DND-41 (cell line): Measurements from ENCODE around the gene NSMCE3.

Source experiments
- ATAC-seq: fragments of 200-7000 bp; cut with Tn5 transposase; 3 replicates; pipeline ENCODE4 v1.9.1; 2021; ENCODE audit warnings: low read depth; ENCODE audit not compliant: insufficient read depth
- DNase-seq: peaks from one replicate; pipeline ENCODE4 v3.0.0-alpha.2; 2020
- H2AFZ ChIP-seq: 2 replicates; pipeline ENCODE4 v1.6.0; 2012; ENCODE audit warnings: low read depth, low read length
- H3K27ac ChIP-seq: 2 replicates; pipeline ENCODE4 v1.5.1; 2012; ENCODE audit warnings: low read length, inconsistent platforms
- H3K27me3 ChIP-seq: fragments of 200-600 bp; sonication (generic); 2 replicates; pipeline ENCODE4 v1.6.0; 2012; ENCODE audit warnings: low read length, mild to moderate bottlenecking, inconsistent platforms; ENCODE audit not compliant: insufficient read depth, poor library complexity
- H3K36me3 ChIP-seq: 2 replicates; pipeline ENCODE4 v1.5.1; 2012; ENCODE audit warnings: low read length, inconsistent platforms; ENCODE audit not compliant: insufficient read depth
- H3K4me1 ChIP-seq: 2 replicates; pipeline ENCODE4 v1.5.1; 2012; ENCODE audit warnings: mild to moderate bottlenecking, low read length; ENCODE audit not compliant: insufficient read depth
- H3K4me2 ChIP-seq: 2 replicates; pipeline ENCODE4 v1.6.0; 2012; ENCODE audit warnings: mild to moderate bottlenecking, moderate library complexity, low read length, inconsistent platforms; ENCODE audit not compliant: insufficient read depth
- H3K4me3 ChIP-seq, 2 experiments: fragments of 200-600 bp in 1 of 2; shearing (Covaris generic) in 1 of 2; 2 replicates each; pipeline ENCODE4 v1.5.1; 2012 to 2016; ENCODE audit warnings: inconsistent platforms in 2 of 2, low read length in 2 of 2, mild to moderate bottlenecking in 2 of 2, low read depth in 1 of 2, moderate library complexity in 1 of 2
- H3K79me2 ChIP-seq: 2 replicates; pipeline ENCODE4 v1.6.0; 2012; ENCODE audit warnings: low read length, inconsistent platforms; ENCODE audit not compliant: insufficient read depth
- H3K9ac ChIP-seq: 2 replicates; pipeline ENCODE4 v1.6.0; 2012; ENCODE audit warnings: low read depth, mild to moderate bottlenecking, inconsistent platforms, low read length, moderate library complexity
- H3K9me3 ChIP-seq: 2 replicates; pipeline ENCODE4 v1.5.1; 2012; ENCODE audit warnings: low read length, moderate library complexity, mild to moderate bottlenecking, inconsistent platforms; ENCODE audit not compliant: insufficient read depth, severe bottlenecking
- H4K20me1 ChIP-seq: 2 replicates; pipeline ENCODE4 v1.6.0; 2012; ENCODE audit warnings: low read length; ENCODE audit not compliant: insufficient read depth
- CTCF ChIP-seq: IDR thresholded peaks from 2 replicates; pipeline ENCODE4 v1.5.1; 2012; ENCODE audit warnings: borderline replicate concordance, low read length, moderate library complexity, mild to moderate bottlenecking; ENCODE audit not compliant: poor library complexity, severe bottlenecking; ENCODE audit errors: extremely low read depth
- EZH2 ChIP-seq: IDR thresholded peaks from 3 replicates; pipeline ENCODE4 v1.6.1; 2012; ENCODE audit warnings: borderline replicate concordance, low read depth, mild to moderate bottlenecking, moderate library complexity, low read length, inconsistent platforms; ENCODE audit not compliant: severe bottlenecking

Gene NSMCE3

GRCh38 chr15:29278436-29279105 lies 8.9 kb upstream of the NSMCE3 start:
- H3K4me2 ChIP-seq: no peak overlapping the region
- no peak overlapping the region for H2AFZ ChIP-seq
- no peaks in the 10 kb centered on the region for H3K9me3 ChIP-seq
- H3K79me2 ChIP-seq: no peaks in the 10 kb centered on the region
- H3K4me1 ChIP-seq: no peaks in the 10 kb centered on the region
- H3K4me3 ChIP-seq: no peak overlapping the region
- ATAC-seq: no peak
- no peak overlapping the region for H3K27ac ChIP-seq
- no peaks in the 10 kb centered on the region for H4K20me1 ChIP-seq
- no peaks in the 10 kb centered on the region for H3K36me3 ChIP-seq
- H3K9ac ChIP-seq: no peak overlapping the region
- no peak for DNase-seq
- no peaks in the 10 kb centered on the region for H3K27me3 ChIP-seq
- TF ChIP-seq CTCF: no peak
- no peak for TF ChIP-seq EZH2

- Histone ChIP-seq H3K79me2 (no peaks in the 10 kb centered on the region), H4K20me1 (no peaks in the 10 kb centered on the region), H3K27ac (no peak overlapping the region), H3K4me2 (no peak overlapping the region), H2AFZ (no peak overlapping the region), H3K4me1 (no peaks in the 10 kb centered on the region), H3K9me3 (no peaks in the 10 kb centered on the region), H3K27me3 (no peaks in the 10 kb centered on the region), H3K9ac (no peak overlapping the region), H3K36me3 (no peaks in the 10 kb centered on the region), H3K4me3 (no peak overlapping the region)
- DNase-seq (no peak), ATAC-seq (no peak)
- TF ChIP-seq CTCF (no peak), EZH2 (no peak)
These were observed 6.7 kb upstream of the NSMCE3 start for GRCh38 chr15:29276366-29276765.

- ATAC-seq: no peak
These were observed 6.2 kb upstream of the NSMCE3 start for GRCh38 chr15:29275855-29276254.

More at GRCh38 chr15:29275855-29276254, 6.2 kb upstream of the NSMCE3 start:
- Histone ChIP-seq H3K4me1 (peaks cover 2% of the 10 kb centered on the region; the same call in 1 of the 2 replicates), H4K20me1 (no peaks in the 10 kb centered on the region), H3K9me3 (no peaks in the 10 kb centered on the region), H3K27ac (no peak overlapping the region), H3K36me3 (no peaks in the 10 kb centered on the region), H2AFZ (no peak overlapping the region), H3K4me3 (no peak overlapping the region), H3K79me2 (no peaks in the 10 kb centered on the region), H3K27me3 (no peaks in the 10 kb centered on the region), H3K9ac (no peak overlapping the region), H3K4me2 (no peak overlapping the region)
- no peak for DNase-seq
- TF ChIP-seq EZH2: no peak
- TF ChIP-seq CTCF: no peak
